GM12878 (cell line): ENCODE data around the gene CHURC1. TPM values are rescaled to one million over a fixed set of nuclear protein-coding genes. Genes with fewer than 3 reads are reported as not detected.
A peak's percentile ranks its signal among the peaks of the same experiment; 100 is the strongest.

Source experiments
- ATAC-seq: fragments of 200-7000 bp; cut with Tn5 transposase; 3 replicates; pipeline ENCODE4 v1.9.1; 2020; ENCODE audit warnings: mild to moderate bottlenecking, moderate library complexity
- BruUV-seq: library from RNA; stranded (reverse); fragments of 400-500 nt; replicated peaks from 2 replicates; lab custom pipeline; 2021; lab: Mats Ljungman, UMichigan
- CTCF ChIA-PET: fragments of 300-600 bp; sonication (Branson Sonifier 250); formaldehyde crosslinking; extraction: SDS; loops from one replicate; lab custom pipeline; 2021; ENCODE audit warnings: inconsistent platforms; lab: Yijun Ruan, JAX
- POLR2A ChIA-PET: fragments of 350-600 bp; formaldehyde crosslinking; extraction: SDS; loops from one replicate; lab custom pipeline; 2021; ENCODE audit warnings: inconsistent platforms; lab: Charles Lee
- RAD21 ChIA-PET: fragments of 300-600 bp; sonication (Branson Sonifier 250); formaldehyde crosslinking; loops from one replicate; lab custom pipeline; 2023; ENCODE audit warnings: antibody characterized with exemption; ENCODE audit not compliant: unreplicated experiment; lab: Charles Lee
- SMC1A ChIA-PET: fragments of 300-600 bp; sonication (Branson Sonifier 250); formaldehyde crosslinking; loops from one replicate; lab custom pipeline; 2023; ENCODE audit not compliant: unreplicated experiment, uncharacterized antibody; lab: Charles Lee
- DNase-seq: peaks from one replicate; pipeline ENCODE4 v3.0.0-alpha.2; 2011; ENCODE audit warnings: low read depth, low spot score
- FAIRE-seq: peaks from 3 replicates; lab custom pipeline; 2011; peaks lifted over from hg19 to GRCh38; lab: Jason Lieb, UNC
- H2AFZ ChIP-seq: 2 replicates; pipeline ENCODE4 v1.6.0; 2011; ENCODE audit warnings: low read depth, low read length, control low read depth; ENCODE audit not compliant: control insufficient read depth
- H3K27ac ChIP-seq: 2 replicates; pipeline ENCODE4 v1.5.1; 2011; ENCODE audit warnings: control low read depth; ENCODE audit not compliant: control insufficient read depth, insufficient read depth
- H3K27me3 ChIP-seq, 2 experiments: replicated peaks in 1 of 2; 2 replicates each; pipeline versions ENCODE4 v1.6.0 to v1.6.1; 2011; ENCODE audit warnings: low read length in 1 of 2; ENCODE audit not compliant: control insufficient read depth in 2 of 2, insufficient read depth in 2 of 2
- H3K36me3 ChIP-seq, 2 experiments: 2 replicates each; pipeline ENCODE4 v1.5.1; 2011; ENCODE audit warnings: low read length in 1 of 2; ENCODE audit not compliant: control insufficient read depth in 2 of 2, insufficient read depth in 2 of 2
- H3K4me1 ChIP-seq: 2 replicates; pipeline ENCODE4 v1.6.1; 2011; ENCODE audit warnings: mild to moderate bottlenecking, low read length, moderate library complexity, mixed read lengths; ENCODE audit not compliant: control insufficient read depth, insufficient read depth
- H3K4me2 ChIP-seq: 2 replicates; pipeline ENCODE4 v1.6.0; 2011; ENCODE audit warnings: control low read depth; ENCODE audit not compliant: control insufficient read depth, insufficient read depth
- H3K4me3 ChIP-seq: fragments of 200-600 bp; sonication (generic); 2 replicates; pipeline ENCODE4 v1.5.1; 2016
- H3K79me2 ChIP-seq: 2 replicates; pipeline ENCODE4 v1.6.0; 2011; ENCODE audit warnings: low read length; ENCODE audit not compliant: control insufficient read depth, insufficient read depth
- H3K9ac ChIP-seq: 2 replicates; pipeline ENCODE4 v1.8.0; 2011; ENCODE audit warnings: low read length, control low read depth, mixed read lengths; ENCODE audit not compliant: control insufficient read depth, insufficient read depth
- H3K9me3 ChIP-seq: replicated peaks from 3 replicates; pipeline ENCODE4 v1.5.1; 2011; ENCODE audit warnings: mild to moderate bottlenecking, low read length; ENCODE audit not compliant: control insufficient read depth, insufficient read depth
- H4K20me1 ChIP-seq: 2 replicates; pipeline ENCODE4 v1.6.0; 2011; ENCODE audit not compliant: control insufficient read depth, insufficient read depth
- BHLHE40 ChIP-seq, 2 experiments: fragments of 450-650 bp in 1 of 2; IDR thresholded peaks; 2 replicates each; pipeline ENCODE4 v1.6.1; 2011 to 2017; ENCODE audit warnings: low read depth in 2 of 2, borderline replicate concordance in 1 of 2, improper control_type of control experiment in 1 of 2, low read length in 1 of 2, mild to moderate bottlenecking in 1 of 2
- BMI1 ChIP-seq: fragments of 450-650 bp; IDR thresholded peaks from 2 replicates; pipeline ENCODE4 v1.6.1; 2016; ENCODE audit warnings: mild to moderate bottlenecking, moderate library complexity, borderline replicate concordance
- ETV6 ChIP-seq, 2 experiments: fragments of 450-650 bp in 1 of 2; IDR thresholded peaks in 1 of 2; conservative IDR thresholded peaks in 1 of 2; 2 replicates each; pipeline ENCODE4 v1.6.1; 2014; ENCODE audit warnings: antibody characterized with exemption in 1 of 2, borderline replicate concordance in 1 of 2, low read depth in 1 of 2, mild to moderate bottlenecking in 1 of 2, moderate library complexity in 1 of 2
- NFYA ChIP-seq: IDR thresholded peaks from 2 replicates; pipeline ENCODE4 v1.6.1; 2011; ENCODE audit warnings: low read depth, mild to moderate bottlenecking, low read length, improper control_type of control experiment, borderline replicate concordance
- NR2C2 ChIP-seq: IDR thresholded peaks from 2 replicates; pipeline ENCODE4 v1.6.1; 2011; ENCODE audit warnings: borderline replicate concordance, low read depth; ENCODE audit not compliant: control insufficient read depth, insufficient read length
- RCOR1 ChIP-seq: conservative IDR thresholded peaks from 2 replicates; pipeline ENCODE4 v1.6.1; 2012; ENCODE audit warnings: low read depth, low read length, improper control_type of control experiment
- TCF7 ChIP-seq: IDR thresholded peaks from 2 replicates; pipeline ENCODE4 v1.6.1; 2014; ENCODE audit warnings: antibody characterized with exemption, borderline replicate concordance
- WRNIP1 ChIP-seq: IDR thresholded peaks from 2 replicates; pipeline ENCODE4 v1.6.1; 2011; ENCODE audit warnings: low read depth, low read length, improper control_type of control experiment, borderline replicate concordance
- YY1 ChIP-seq: IDR thresholded peaks from 2 replicates; pipeline ENCODE4 v1.6.1; 2011; ENCODE audit warnings: low read depth, mild to moderate bottlenecking, low read length
- ZZZ3 ChIP-seq: IDR thresholded peaks from 2 replicates; pipeline ENCODE4 v1.6.1; 2011; ENCODE audit warnings: low read depth; ENCODE audit not compliant: control insufficient read depth, insufficient read length
- WGBS: methylation state at CpG from one replicate; pipeline ENCODE4 v1.1.6; 2016; ENCODE audit warnings: low lambda C conversion rate; ENCODE audit not compliant: insufficient replicate concordance, insufficient coverage; ENCODE audit errors: missing lambda C conversion rate; 5-methylcytosine and 5-hydroxymethylcytosine counted together
- in situ Hi-C: fragments of 300-500 bp; cut with MboI; formaldehyde crosslinking; loops from 9 replicates; pipeline ENCODE4 v1.14.3; 2018; ENCODE audit warnings: mixed read lengths
- intact Hi-C: fragments of 100-400 bp; cut with micrococcal nuclease; formaldehyde crosslinking; loops from one replicate; pipeline ENCODE4 v1.14.2; 2022; ENCODE audit not compliant: unreplicated experiment
- polyA plus RNA-seq, 11 experiments: library from polyadenylated mRNA; depleted of rRNA in 4 of 11; unstranded in 6 of 11; stranded (reverse) in 5 of 11; fragments of >200 nt; fragmentation: Nextera tagmentation in 4 of 11; fragmentation: Illumina TruSeq in 1 of 11; extraction: Ambion mirVana in 4 of 11; extraction: Trizol in 1 of 11; gene quantifications; 1 replicate in 1 of 11; 2 replicates in 10 of 11; pipeline versions ENCODE4 v1.2.1 to v1.2.3, GENCODE V29; 2011 to 2016; ENCODE audit warnings: inconsistent platforms in 2 of 11, missing spikeins in 2 of 11, low read depth in 1 of 11
- total RNA-seq, 4 experiments: library from RNA; depleted of rRNA in 3 of 4; stranded (reverse); fragments of >200 nt in 3 of 4; fragmentation: Illumina TruSeq in 1 of 4; extraction: Trizol in 1 of 4; gene quantifications; 2 replicates each; pipeline versions ENCODE4 v1.2.1 to v1.2.3, GENCODE V29; 2013 to 2021
- TF ChIP-seq, protein P1 (sequence below): fragments of 450-650 bp; IDR thresholded peaks from 2 replicates; pipeline ENCODE4 v1.6.1; 2017; ENCODE audit warnings: antibody characterized with exemption, mild to moderate bottlenecking, moderate library complexity
- TF ChIP-seq, protein P2 (sequence below): fragments of 450-650 bp; formaldehyde crosslinking; IDR thresholded peaks from 2 replicates; pipeline ENCODE4 v1.5.0; 2022; ENCODE audit warnings: mild to moderate bottlenecking, missing genetic modification characterization

The CHURC1 gene
- total and polyA plus RNA-seq, 10 of the 15 experiments (the other 5 are each of a cell fraction or from before 2014, with no cell fraction given), result 41.0 to 421 (median 140) TPM

DNA sequence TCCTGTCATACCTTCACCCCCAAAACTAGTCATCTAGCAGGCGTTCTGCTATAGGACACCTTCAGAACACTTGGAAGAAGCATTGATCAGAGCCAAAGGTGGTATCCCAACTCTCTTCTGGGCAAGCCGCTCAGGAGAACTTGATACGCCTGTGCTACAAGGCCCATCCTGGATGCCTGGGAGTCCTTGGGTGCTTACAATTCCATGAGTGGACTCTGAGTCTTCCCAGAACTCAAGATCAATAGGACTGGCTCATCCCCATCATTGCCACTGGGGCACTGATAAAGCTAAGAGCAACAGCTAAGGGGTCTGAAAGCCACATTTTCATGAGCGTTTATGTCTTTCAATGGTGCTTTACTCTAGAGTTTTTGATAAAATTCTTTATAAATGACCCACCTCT lies 36.4 kb upstream of the CHURC1 start (continued):
- no peak for TF ChIP-seq NR2C2
- TF ChIP-seq RCOR1, result no peak
- no peak for TF ChIP-seq YY1
- no peak for TF ChIP-seq WRNIP1
- TF ChIP-seq ZZZ3, result no peak
- no peak for TF ChIP-seq BMI1
- TF ChIP-seq, protein P1, sequence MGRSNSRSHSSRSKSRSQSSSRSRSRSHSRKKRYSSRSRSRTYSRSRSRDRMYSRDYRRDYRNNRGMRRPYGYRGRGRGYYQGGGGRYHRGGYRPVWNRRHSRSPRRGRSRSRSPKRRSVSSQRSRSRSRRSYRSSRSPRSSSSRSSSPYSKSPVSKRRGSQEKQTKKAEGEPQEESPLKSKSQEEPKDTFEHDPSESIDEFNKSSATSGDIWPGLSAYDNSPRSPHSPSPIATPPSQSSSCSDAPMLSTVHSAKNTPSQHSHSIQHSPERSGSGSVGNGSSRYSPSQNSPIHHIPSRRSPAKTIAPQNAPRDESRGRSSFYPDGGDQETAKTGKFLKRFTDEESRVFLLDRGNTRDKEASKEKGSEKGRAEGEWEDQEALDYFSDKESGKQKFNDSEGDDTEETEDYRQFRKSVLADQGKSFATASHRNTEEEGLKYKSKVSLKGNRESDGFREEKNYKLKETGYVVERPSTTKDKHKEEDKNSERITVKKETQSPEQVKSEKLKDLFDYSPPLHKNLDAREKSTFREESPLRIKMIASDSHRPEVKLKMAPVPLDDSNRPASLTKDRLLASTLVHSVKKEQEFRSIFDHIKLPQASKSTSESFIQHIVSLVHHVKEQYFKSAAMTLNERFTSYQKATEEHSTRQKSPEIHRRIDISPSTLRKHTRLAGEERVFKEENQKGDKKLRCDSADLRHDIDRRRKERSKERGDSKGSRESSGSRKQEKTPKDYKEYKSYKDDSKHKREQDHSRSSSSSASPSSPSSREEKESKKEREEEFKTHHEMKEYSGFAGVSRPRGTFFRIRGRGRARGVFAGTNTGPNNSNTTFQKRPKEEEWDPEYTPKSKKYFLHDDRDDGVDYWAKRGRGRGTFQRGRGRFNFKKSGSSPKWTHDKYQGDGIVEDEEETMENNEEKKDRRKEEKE, result no peak
- TF ChIP-seq TCF7, result no peak

GRCh38 chr14:64878837-64879634 lies 35.2 kb upstream of the CHURC1 start:
- no peak overlapping the region for H3K9ac ChIP-seq
- no peaks in the 10 kb centered on the region for H4K20me1 ChIP-seq
- peaks cover 7 to 20% of the 10 kb centered on the region in 2 experiments for H3K27me3 ChIP-seq
- no peaks in the 10 kb centered on the region for H3K79me2 ChIP-seq
- ChIA-PET RAD21 (interaction anchor here (1.3 to 1.5 kb wide), 2 partner anchors 9 to 13 kb away, joined by 3 read pairs; no protein-coding TSS in a partner anchor), POLR2A (interaction anchor here (0.9 kb wide), 1 partner anchor 14 kb away, joined by 3 read pairs; no protein-coding TSS in a partner anchor), CTCF (interaction anchor here (4.7 to 6.7 kb wide), 2 partner anchors 13 to 56 kb away, joined by 22 to 75 read pairs; no protein-coding TSS in a partner anchor), SMC1A (interaction anchor here (1.4 to 2.6 kb wide), 2 partner anchors 12 to 14 kb away, joined by 3 to 10 read pairs; no protein-coding TSS in a partner anchor)
- no peak for FAIRE-seq
- no peak overlapping the region for H2AFZ ChIP-seq
- ATAC-seq, result no peak
- WGBS, result 17% methylated on average over 43 of the region's 43 CpGs
- no peak for DNase-seq
- H3K27ac ChIP-seq, result no peak overlapping the region
- H3K4me1 ChIP-seq, result no peaks in the 10 kb centered on the region
- no peaks in the 10 kb centered on the region for H3K36me3 ChIP-seq
- H3K4me2 ChIP-seq, result peak overlapping the region; percentile 89; the same call in 1 of the 2 replicates
- in situ Hi-C loops (loop anchor here (25.0 kb wide), 1 partner anchor 517 kb away; no protein-coding TSS in a partner anchor), intact Hi-C loops (no loop called here)
- H3K4me3 ChIP-seq, result peak overlapping the region; percentile 59; the same call in 1 of the 2 replicates
- no peaks in the 10 kb centered on the region for H3K9me3 ChIP-seq
- no TSS peak for BruUV-seq
- no peak for TF ChIP-seq NFYA
- no peak for TF ChIP-seq BHLHE40 (IDR thresholded peaks at IDR 0.05; ENCODE audit: borderline replicate concordance in 1 of 2, low read depth in 2 of 2, low read length in 1 of 2)
- TF ChIP-seq ETV6 (conservative IDR thresholded peaks at IDR 0.05 in 1 of 2, IDR thresholded peaks at IDR 0.05 in 1 of 2; ENCODE audit: borderline replicate concordance in 1 of 2, low read depth in 1 of 2), result no peak
- TF ChIP-seq, protein P2, sequence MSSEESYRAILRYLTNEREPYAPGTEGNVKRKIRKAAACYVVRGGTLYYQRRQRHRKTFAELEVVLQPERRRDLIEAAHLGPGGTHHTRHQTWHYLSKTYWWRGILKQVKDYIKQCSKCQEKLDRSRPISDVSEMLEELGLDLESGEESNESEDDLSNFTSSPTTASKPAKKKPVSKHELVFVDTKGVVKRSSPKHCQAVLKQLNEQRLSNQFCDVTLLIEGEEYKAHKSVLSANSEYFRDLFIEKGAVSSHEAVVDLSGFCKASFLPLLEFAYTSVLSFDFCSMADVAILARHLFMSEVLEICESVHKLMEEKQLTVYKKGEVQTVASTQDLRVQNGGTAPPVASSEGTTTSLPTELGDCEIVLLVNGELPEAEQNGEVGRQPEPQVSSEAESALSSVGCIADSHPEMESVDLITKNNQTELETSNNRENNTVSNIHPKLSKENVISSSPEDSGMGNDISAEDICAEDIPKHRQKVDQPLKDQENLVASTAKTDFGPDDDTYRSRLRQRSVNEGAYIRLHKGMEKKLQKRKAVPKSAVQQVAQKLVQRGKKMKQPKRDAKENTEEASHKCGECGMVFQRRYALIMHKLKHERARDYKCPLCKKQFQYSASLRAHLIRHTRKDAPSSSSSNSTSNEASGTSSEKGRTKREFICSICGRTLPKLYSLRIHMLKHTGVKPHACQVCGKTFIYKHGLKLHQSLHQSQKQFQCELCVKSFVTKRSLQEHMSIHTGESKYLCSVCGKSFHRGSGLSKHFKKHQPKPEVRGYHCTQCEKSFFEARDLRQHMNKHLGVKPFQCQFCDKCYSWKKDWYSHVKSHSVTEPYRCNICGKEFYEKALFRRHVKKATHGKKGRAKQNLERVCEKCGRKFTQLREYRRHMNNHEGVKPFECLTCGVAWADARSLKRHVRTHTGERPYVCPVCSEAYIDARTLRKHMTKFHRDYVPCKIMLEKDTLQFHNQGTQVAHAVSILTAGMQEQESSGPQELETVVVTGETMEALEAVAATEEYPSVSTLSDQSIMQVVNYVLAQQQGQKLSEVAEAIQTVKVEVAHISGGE (CRISPR knock-in tag), result no peak
